Neural progenitor cell (in vitro differentiated cells): Measurements from ENCODE around the gene APC. TPM values are rescaled to one million over a fixed set of nuclear protein-coding genes. Genes with fewer than 3 reads are reported as not detected.

Experiments used
- DNase-seq: peaks from one replicate; pipeline ENCODE4 v3.0.0-alpha.2; 2016; ENCODE audit warnings: low spot score
- H2AFZ ChIP-seq: fragments of 200-600 bp; sonication (generic); replicated peaks from 2 replicates; pipeline ENCODE4 v1.6.1; 2016; ENCODE audit warnings: antibody characterized with exemption
- H3F3A ChIP-seq: fragments of 200-600 bp; sonication (generic); 2 replicates; pipeline ENCODE4 v1.6.1; 2016; ENCODE audit warnings: antibody characterized with exemption, low read depth
- H3K27ac ChIP-seq: fragments of 200-600 bp; sonication (generic); 2 replicates; pipeline ENCODE4 v1.5.1; 2016; ENCODE audit warnings: mild to moderate bottlenecking
- H3K27me3 ChIP-seq: fragments of 200-600 bp; sonication (generic); 2 replicates; pipeline ENCODE4 v1.6.1; 2016; ENCODE audit warnings: mild to moderate bottlenecking, moderate library complexity
- H3K36me3 ChIP-seq: fragments of 200-600 bp; sonication (generic); 2 replicates; pipeline ENCODE4 v1.5.1; 2016
- H3K4me1 ChIP-seq: fragments of 200-600 bp; sonication (generic); 2 replicates; pipeline ENCODE4 v1.6.1; 2016; ENCODE audit warnings: mixed run types
- H3K4me2 ChIP-seq: fragments of 200-600 bp; sonication (generic); 2 replicates; pipeline ENCODE4 v1.6.1; 2016
- H3K4me3 ChIP-seq: fragments of 200-600 bp; sonication (generic); 2 replicates; pipeline ENCODE4 v1.5.1; 2016
- H3K79me2 ChIP-seq: fragments of 200-600 bp; sonication (generic); 2 replicates; pipeline ENCODE4 v1.6.1; 2016; ENCODE audit warnings: low read depth
- H3K9ac ChIP-seq: fragments of 200-600 bp; sonication (generic); 2 replicates; pipeline ENCODE4 v1.6.1; 2016
- H3K9me3 ChIP-seq: fragments of 200-600 bp; sonication (generic); 2 replicates; pipeline ENCODE4 v1.5.1; 2016; ENCODE audit warnings: low read depth
- H4K20me1 ChIP-seq: fragments of 200-600 bp; sonication (generic); 2 replicates; pipeline ENCODE4 v1.6.1; 2016; ENCODE audit warnings: low read depth
- H3K27ac Mint-ChIP-seq: 3 replicates; pipeline ENCODE4 v1.8.0; 2021; ENCODE audit warnings: mixed read lengths
- H3K27me3 Mint-ChIP-seq: 2 replicates; pipeline ENCODE4 v1.8.0; 2022; ENCODE audit warnings: low read depth, mild to moderate bottlenecking, inconsistent platforms, moderate library complexity, mixed read lengths; ENCODE audit not compliant: insufficient read depth
- H3K36me3 Mint-ChIP-seq: 3 replicates; pipeline ENCODE4 v1.8.0; 2021; ENCODE audit warnings: mixed read lengths
- H3K4me1 Mint-ChIP-seq: 3 replicates; pipeline ENCODE4 v1.8.0; 2021; ENCODE audit warnings: mixed read lengths
- H3K4me3 Mint-ChIP-seq: 3 replicates; pipeline ENCODE4 v1.8.0; 2021; ENCODE audit warnings: mild to moderate bottlenecking, moderate library complexity, mixed read lengths
- H3K9me3 Mint-ChIP-seq: 3 replicates; pipeline ENCODE4 v1.8.0; 2020; ENCODE audit warnings: mixed read lengths
- EZH2 ChIP-seq: fragments of 200-600 bp; sonication (generic); IDR thresholded peaks from 2 replicates; pipeline ENCODE4 v1.6.1; 2017; ENCODE audit warnings: antibody characterized with exemption, mild to moderate bottlenecking, moderate library complexity
- EZH2phosphoT487 ChIP-seq: fragments of 200-600 bp; sonication (generic); IDR thresholded peaks from 2 replicates; pipeline ENCODE4 v1.6.1; 2017; ENCODE audit warnings: antibody characterized with exemption
- total RNA-seq: library from RNA; depleted of rRNA; stranded (reverse); fragments of >200 nt; gene quantifications from 2 replicates; pipeline ENCODE4 v1.2.3, GENCODE V29; 2015; ENCODE audit warnings: low replicate concordance
- TF ChIP-seq, protein P1 (sequence below): fragments of 200-600 bp; sonication (generic); IDR thresholded peaks from 2 replicates; pipeline ENCODE4 v1.5.1; 2017; ENCODE audit warnings: antibody characterized with exemption, mild to moderate bottlenecking

The APC gene
- total RNA-seq, 1 donor from 2014 or later = 39.7 TPM

DNA sequence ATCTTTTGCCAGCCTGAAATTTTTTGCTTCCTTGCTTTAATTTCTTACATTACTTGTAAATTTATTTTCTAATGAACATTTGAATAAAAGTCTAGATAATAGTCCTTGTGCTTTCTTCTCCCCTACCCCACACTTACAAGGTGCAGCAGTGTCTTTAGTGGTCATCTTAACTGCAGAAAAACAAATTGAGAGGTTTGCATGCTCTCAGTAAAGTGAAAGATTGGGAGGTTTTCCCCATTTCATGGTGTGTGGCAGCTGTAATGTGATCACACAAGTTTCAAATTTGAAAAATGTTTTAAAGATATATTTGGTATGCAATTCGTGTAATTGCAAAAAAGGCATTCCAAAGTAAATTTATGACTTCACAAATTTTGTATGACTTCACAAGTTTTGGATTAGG, 14.7 kb downstream of the APC start:
- Mint-ChIP-seq H3K27ac (no peak overlapping the region), H3K4me1 (no peaks in the 10 kb centered on the region)

DNA sequence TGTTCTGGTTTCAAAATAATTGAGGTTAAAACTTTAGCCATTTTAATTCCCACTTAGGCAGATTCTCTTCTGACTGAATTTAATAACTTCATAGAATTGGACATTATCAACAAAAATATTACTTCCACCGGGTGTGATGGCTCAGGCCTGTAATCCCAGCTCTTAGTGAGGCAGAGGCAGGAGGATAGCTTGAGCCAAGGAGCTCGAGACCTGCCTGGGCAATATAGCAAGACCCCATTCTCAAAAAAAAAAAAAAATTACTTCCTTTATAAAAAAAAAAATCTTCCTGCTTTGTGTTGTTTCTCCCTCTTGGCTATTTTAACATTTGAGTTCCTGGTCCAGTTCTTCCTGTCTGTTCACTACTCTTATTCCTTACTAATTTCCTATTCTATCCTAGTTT, 18.0 kb downstream of the APC start:
- no peak overlapping the region for H3K27ac Mint-ChIP-seq
- H3K4me3 Mint-ChIP-seq = no peak overlapping the region

More for the DNA sequence above, 14.7 kb downstream of the APC start:
- Histone ChIP-seq H3K9ac (no peak overlapping the region), H3K79me2 (peaks cover 72% of the 10 kb centered on the region), H3K4me3 (no peak overlapping the region), H4K20me1 (peaks cover 24% of the 10 kb centered on the region), H2AFZ (no peak overlapping the region), H3K9me3 (no peaks in the 10 kb centered on the region), H3K4me2 (no peak overlapping the region), H3K4me1 (no peaks in the 10 kb centered on the region), H3K27ac (no peak overlapping the region), H3K27me3 (no peaks in the 10 kb centered on the region), H3K36me3 (no peaks in the 10 kb centered on the region), H3F3A (no peaks in the 10 kb centered on the region)
- peaks cover 3% of the 10 kb centered on the region for H3K36me3 Mint-ChIP-seq
- no peak for DNase-seq
- H3K4me3 Mint-ChIP-seq = no peak overlapping the region
- H3K27me3 Mint-ChIP-seq = no peaks in the 10 kb centered on the region
- no peaks in the 10 kb centered on the region for H3K9me3 Mint-ChIP-seq
- no peak for TF ChIP-seq EZH2
- TF ChIP-seq, protein P1, sequence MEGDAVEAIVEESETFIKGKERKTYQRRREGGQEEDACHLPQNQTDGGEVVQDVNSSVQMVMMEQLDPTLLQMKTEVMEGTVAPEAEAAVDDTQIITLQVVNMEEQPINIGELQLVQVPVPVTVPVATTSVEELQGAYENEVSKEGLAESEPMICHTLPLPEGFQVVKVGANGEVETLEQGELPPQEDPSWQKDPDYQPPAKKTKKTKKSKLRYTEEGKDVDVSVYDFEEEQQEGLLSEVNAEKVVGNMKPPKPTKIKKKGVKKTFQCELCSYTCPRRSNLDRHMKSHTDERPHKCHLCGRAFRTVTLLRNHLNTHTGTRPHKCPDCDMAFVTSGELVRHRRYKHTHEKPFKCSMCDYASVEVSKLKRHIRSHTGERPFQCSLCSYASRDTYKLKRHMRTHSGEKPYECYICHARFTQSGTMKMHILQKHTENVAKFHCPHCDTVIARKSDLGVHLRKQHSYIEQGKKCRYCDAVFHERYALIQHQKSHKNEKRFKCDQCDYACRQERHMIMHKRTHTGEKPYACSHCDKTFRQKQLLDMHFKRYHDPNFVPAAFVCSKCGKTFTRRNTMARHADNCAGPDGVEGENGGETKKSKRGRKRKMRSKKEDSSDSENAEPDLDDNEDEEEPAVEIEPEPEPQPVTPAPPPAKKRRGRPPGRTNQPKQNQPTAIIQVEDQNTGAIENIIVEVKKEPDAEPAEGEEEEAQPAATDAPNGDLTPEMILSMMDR = no peak
- no peak for TF ChIP-seq EZH2phosphoT487

DNA sequence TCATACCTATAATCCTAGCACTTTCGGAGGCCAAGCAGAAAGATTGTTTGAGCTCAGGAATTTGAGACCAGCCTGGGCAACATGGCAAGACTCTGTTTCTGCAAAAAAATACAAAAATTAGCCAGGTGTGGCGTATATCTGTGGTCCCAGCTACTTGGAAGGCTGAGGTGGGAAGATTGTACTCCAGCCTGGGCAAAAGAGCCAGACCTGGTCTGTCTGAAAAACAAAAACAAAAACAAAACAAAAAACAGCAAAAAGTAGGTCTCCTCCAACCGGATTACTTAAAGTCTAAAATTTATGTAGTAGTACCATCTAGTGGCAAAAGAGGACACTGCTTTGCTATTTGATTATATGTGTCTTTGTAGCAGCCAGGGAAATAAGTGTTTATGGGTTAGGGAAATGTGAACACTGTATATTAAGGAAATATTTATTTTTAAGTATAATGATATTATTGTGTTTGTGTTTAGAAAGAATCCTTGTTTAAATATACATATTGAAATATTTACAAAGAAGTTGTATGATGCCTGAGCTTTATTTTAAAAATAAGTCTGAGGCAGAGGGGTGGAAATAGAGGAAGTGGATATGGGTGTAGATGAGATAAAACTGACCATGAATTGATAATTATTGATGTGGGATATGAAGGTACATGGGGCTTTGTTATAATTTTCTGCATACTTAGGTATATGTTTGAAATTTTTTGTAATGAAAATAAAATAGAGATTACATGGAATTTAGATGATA, 20.0 kb downstream of the APC start:
- H3K9ac ChIP-seq = no peak overlapping the region
- H3K27ac Mint-ChIP-seq = no peak overlapping the region
- H3K36me3 ChIP-seq = no peaks in the 10 kb centered on the region

More for the DNA sequence above, 18.0 kb downstream of the APC start:
- no peak overlapping the region for H3K27ac ChIP-seq
- H3K4me3 ChIP-seq = no peak overlapping the region
- no peak overlapping the region for H3K4me2 ChIP-seq
- Mint-ChIP-seq H3K9me3 (no peaks in the 10 kb centered on the region), H3K27me3 (no peaks in the 10 kb centered on the region), H3K36me3 (no peaks in the 10 kb centered on the region), H3K4me1 (no peaks in the 10 kb centered on the region)
- H3K36me3 ChIP-seq = no peaks in the 10 kb centered on the region
- no peaks in the 10 kb centered on the region for H3K4me1 ChIP-seq
- H4K20me1 ChIP-seq = peaks cover 23% of the 10 kb centered on the region
- H3K79me2 ChIP-seq = peaks cover 49% of the 10 kb centered on the region
- H2AFZ ChIP-seq = no peak overlapping the region
- H3K9me3 ChIP-seq = no peaks in the 10 kb centered on the region
- H3K27me3 ChIP-seq = no peaks in the 10 kb centered on the region
- no peak for DNase-seq
- no peaks in the 10 kb centered on the region for H3F3A ChIP-seq
- no peak overlapping the region for H3K9ac ChIP-seq
- TF ChIP-seq EZH2 (no peak), EZH2phosphoT487 (no peak)
- TF ChIP-seq, protein P1 = no peak

More for the DNA sequence above, 20.0 kb downstream of the APC start:
- Mint-ChIP-seq H3K36me3 (no peaks in the 10 kb centered on the region), H3K4me1 (no peaks in the 10 kb centered on the region), H3K4me3 (no peak overlapping the region), H3K27me3 (no peaks in the 10 kb centered on the region), H3K9me3 (no peaks in the 10 kb centered on the region)
- Histone ChIP-seq H3K9me3 (no peaks in the 10 kb centered on the region), H2AFZ (no peak overlapping the region), H3K4me2 (no peak overlapping the region), H3K4me1 (no peaks in the 10 kb centered on the region), H3K27ac (no peak overlapping the region), H4K20me1 (peaks cover 13% of the 10 kb centered on the region), H3K27me3 (no peaks in the 10 kb centered on the region), H3F3A (no peaks in the 10 kb centered on the region), H3K79me2 (peaks cover 30% of the 10 kb centered on the region), H3K4me3 (no peak overlapping the region)
- no peak for TF ChIP-seq EZH2phosphoT487
- TF ChIP-seq, protein P1 = peak; percentile 85
- DNase-seq = peak; percentile 69
